ENCODE data around the gene CTNNA3.

The CTNNA3 gene

GRCh38 chr10:66102756-66103155, 1593.2 kb downstream of the CTNNA3 start:
- H3K27me3 ChIP-seq (ENCODE audit: control insufficient read depth in 1 of 2, insufficient read depth in 2 of 2, low read length in 2 of 2) = no peaks in the 10 kb centered on the region
- H3K9ac ChIP-seq (ENCODE audit: low read depth in 1 of 2, low read length in 2 of 2) = no peak overlapping the region
- H3K27ac ChIP-seq (ENCODE audit: low read depth, low read length) = no peak overlapping the region
- H3K4me3 ChIP-seq (ENCODE audit: low read depth in 1 of 2, low read length in 2 of 2) = no peak overlapping the region
- H3K9me3 ChIP-seq (ENCODE audit: control insufficient read depth in 1 of 2, low read length in 2 of 2) = no peaks in the 10 kb centered on the region
- no peaks in the 10 kb centered on the region for H3K4me1 ChIP-seq (ENCODE audit: control insufficient read depth in 1 of 2, insufficient read depth in 2 of 2, low read length in 2 of 2)
- H3K36me3 ChIP-seq (ENCODE audit: control insufficient read depth in 1 of 2, insufficient read depth in 2 of 2, low read length in 2 of 2) = no peaks in the 10 kb centered on the region

- Histone ChIP-seq H3K9me3 (ENCODE audit: control insufficient read depth in 1 of 2, low read length in 2 of 2) (no peaks in the 10 kb centered on the region), H3K4me1 (ENCODE audit: control insufficient read depth in 1 of 2, insufficient read depth in 2 of 2, low read length in 2 of 2) (no peaks in the 10 kb centered on the region), H3K9ac (ENCODE audit: low read depth in 1 of 2, low read length in 2 of 2) (no peak overlapping the region), H3K27ac (ENCODE audit: low read depth, low read length) (no peak overlapping the region), H3K4me3 (ENCODE audit: low read depth in 1 of 2, low read length in 2 of 2) (no peak overlapping the region), H3K36me3 (ENCODE audit: control insufficient read depth in 1 of 2, insufficient read depth in 2 of 2, low read length in 2 of 2) (no peaks in the 10 kb centered on the region), H3K27me3 (ENCODE audit: control insufficient read depth in 1 of 2, insufficient read depth in 2 of 2, low read length in 2 of 2) (no peaks in the 10 kb centered on the region)
Measured at GRCh38 chr10:66098595-66099480, 1597.2 kb downstream of the CTNNA3 start.

- H3K27ac ChIP-seq (ENCODE audit: low read depth, low read length) = no peak overlapping the region
- no peak overlapping the region for H3K9ac ChIP-seq (ENCODE audit: low read depth in 1 of 2, low read length in 2 of 2)
- no peaks in the 10 kb centered on the region for H3K36me3 ChIP-seq (ENCODE audit: control insufficient read depth in 1 of 2, insufficient read depth in 2 of 2, low read length in 2 of 2)
- H3K9me3 ChIP-seq (ENCODE audit: control insufficient read depth in 1 of 2, low read length in 2 of 2) = no peaks in the 10 kb centered on the region
- no peaks in the 10 kb centered on the region for H3K4me1 ChIP-seq (ENCODE audit: control insufficient read depth in 1 of 2, insufficient read depth in 2 of 2, low read length in 2 of 2)
- no peak overlapping the region for H3K4me3 ChIP-seq (ENCODE audit: low read depth in 1 of 2, low read length in 2 of 2)
- no peaks in the 10 kb centered on the region for H3K27me3 ChIP-seq (ENCODE audit: control insufficient read depth in 1 of 2, insufficient read depth in 2 of 2, low read length in 2 of 2)
Measured at GRCh38 chr10:66095610-66096009, 1600.4 kb downstream of the CTNNA3 start.

GRCh38 chr10:66085906-66086305, 1610.1 kb downstream of the CTNNA3 start:
- H3K9me3 ChIP-seq (ENCODE audit: control insufficient read depth in 1 of 2, low read length in 2 of 2) = peaks cover 2 to 3% of the 10 kb centered on the region in 2 donors
- no peak overlapping the region for H3K9ac ChIP-seq (ENCODE audit: low read depth in 1 of 2, low read length in 2 of 2)
- no peak overlapping the region for H3K27ac ChIP-seq (ENCODE audit: low read depth, low read length)
- no peaks in the 10 kb centered on the region for H3K36me3 ChIP-seq (ENCODE audit: control insufficient read depth in 1 of 2, insufficient read depth in 2 of 2, low read length in 2 of 2)
- H3K4me1 ChIP-seq (ENCODE audit: control insufficient read depth in 1 of 2, insufficient read depth in 2 of 2, low read length in 2 of 2) = no peaks in the 10 kb centered on the region
- H3K27me3 ChIP-seq (ENCODE audit: control insufficient read depth in 1 of 2, insufficient read depth in 2 of 2, low read length in 2 of 2) = no peaks in the 10 kb centered on the region
- H3K4me3 ChIP-seq (ENCODE audit: low read depth in 1 of 2, low read length in 2 of 2) = no peak overlapping the region

- Histone ChIP-seq H3K27ac (ENCODE audit: low read depth, low read length) (no peak overlapping the region), H3K27me3 (ENCODE audit: control insufficient read depth in 1 of 2, insufficient read depth in 2 of 2, low read length in 2 of 2) (no peaks in the 10 kb centered on the region), H3K4me1 (ENCODE audit: control insufficient read depth in 1 of 2, insufficient read depth in 2 of 2, low read length in 2 of 2) (no peaks in the 10 kb centered on the region), H3K9ac (ENCODE audit: low read depth in 1 of 2, low read length in 2 of 2) (no peak overlapping the region), H3K36me3 (ENCODE audit: control insufficient read depth in 1 of 2, insufficient read depth in 2 of 2, low read length in 2 of 2) (no peaks in the 10 kb centered on the region), H3K4me3 (ENCODE audit: low read depth in 1 of 2, low read length in 2 of 2) (no peak overlapping the region), H3K9me3 (ENCODE audit: control insufficient read depth in 1 of 2, low read length in 2 of 2) (peaks cover 0 to 5% of the 10 kb centered on the region in 2 donors)
Measured at GRCh38 chr10:66071907-66072306, 1624.1 kb downstream of the CTNNA3 start.

- no peak overlapping the region for H3K27ac ChIP-seq (ENCODE audit: low read depth, low read length)
- H3K4me3 ChIP-seq (ENCODE audit: low read depth in 1 of 2, low read length in 2 of 2) = no peak overlapping the region
- no peaks in the 10 kb centered on the region for H3K9me3 ChIP-seq (ENCODE audit: control insufficient read depth in 1 of 2, low read length in 2 of 2)
- H3K27me3 ChIP-seq (ENCODE audit: control insufficient read depth in 1 of 2, insufficient read depth in 2 of 2, low read length in 2 of 2) = no peaks in the 10 kb centered on the region
- H3K36me3 ChIP-seq (ENCODE audit: control insufficient read depth in 1 of 2, insufficient read depth in 2 of 2, low read length in 2 of 2) = no peaks in the 10 kb centered on the region
- no peaks in the 10 kb centered on the region for H3K4me1 ChIP-seq (ENCODE audit: control insufficient read depth in 1 of 2, insufficient read depth in 2 of 2, low read length in 2 of 2)
- no peak overlapping the region for H3K9ac ChIP-seq (ENCODE audit: low read depth in 1 of 2, low read length in 2 of 2)
Measured at GRCh38 chr10:66058594-66058993, 1637.4 kb downstream of the CTNNA3 start.

GRCh38 chr10:66049335-66049734, 1646.7 kb downstream of the CTNNA3 start:
- peaks cover 6 to 10% of the 10 kb centered on the region in 2 donors for H3K9me3 ChIP-seq (ENCODE audit: control insufficient read depth in 1 of 2, low read length in 2 of 2)
- H3K9ac ChIP-seq (ENCODE audit: low read depth in 1 of 2, low read length in 2 of 2) = no peak overlapping the region
- H3K27me3 ChIP-seq (ENCODE audit: control insufficient read depth in 1 of 2, insufficient read depth in 2 of 2, low read length in 2 of 2) = no peaks in the 10 kb centered on the region
- no peak overlapping the region for H3K27ac ChIP-seq (ENCODE audit: low read depth, low read length)
- H3K36me3 ChIP-seq (ENCODE audit: control insufficient read depth in 1 of 2, insufficient read depth in 2 of 2, low read length in 2 of 2) = no peaks in the 10 kb centered on the region
- H3K4me3 ChIP-seq (ENCODE audit: low read depth in 1 of 2, low read length in 2 of 2) = no peak overlapping the region
- H3K4me1 ChIP-seq (ENCODE audit: control insufficient read depth in 1 of 2, insufficient read depth in 2 of 2, low read length in 2 of 2) = no peaks in the 10 kb centered on the region

GRCh38 chr10:66045859-66046258, 1650.1 kb downstream of the CTNNA3 start:
- Histone ChIP-seq H3K36me3 (ENCODE audit: control insufficient read depth in 1 of 2, insufficient read depth in 2 of 2, low read length in 2 of 2) (no peaks in the 10 kb centered on the region), H3K9me3 (ENCODE audit: control insufficient read depth in 1 of 2, low read length in 2 of 2) (peaks cover 6 to 10% of the 10 kb centered on the region in 2 donors), H3K9ac (ENCODE audit: low read depth in 1 of 2, low read length in 2 of 2) (no peak overlapping the region), H3K27me3 (ENCODE audit: control insufficient read depth in 1 of 2, insufficient read depth in 2 of 2, low read length in 2 of 2) (no peaks in the 10 kb centered on the region), H3K4me3 (ENCODE audit: low read depth in 1 of 2, low read length in 2 of 2) (no peak overlapping the region), H3K4me1 (ENCODE audit: control insufficient read depth in 1 of 2, insufficient read depth in 2 of 2, low read length in 2 of 2) (no peaks in the 10 kb centered on the region), H3K27ac (ENCODE audit: low read depth, low read length) (no peak overlapping the region)

GRCh38 chr10:66041771-66042170, 1654.2 kb downstream of the CTNNA3 start:
- Histone ChIP-seq H3K9ac (ENCODE audit: low read depth in 1 of 2, low read length in 2 of 2) (no peak overlapping the region), H3K36me3 (ENCODE audit: control insufficient read depth in 1 of 2, insufficient read depth in 2 of 2, low read length in 2 of 2) (no peaks in the 10 kb centered on the region), H3K4me1 (ENCODE audit: control insufficient read depth in 1 of 2, insufficient read depth in 2 of 2, low read length in 2 of 2) (no peaks in the 10 kb centered on the region), H3K9me3 (ENCODE audit: control insufficient read depth in 1 of 2, low read length in 2 of 2) (peaks cover 6% of the 10 kb centered on the region in 2 donors), H3K27ac (ENCODE audit: low read depth, low read length) (no peak overlapping the region), H3K4me3 (ENCODE audit: low read depth in 1 of 2, low read length in 2 of 2) (no peak overlapping the region), H3K27me3 (ENCODE audit: control insufficient read depth in 1 of 2, insufficient read depth in 2 of 2, low read length in 2 of 2) (no peaks in the 10 kb centered on the region)

- no peak overlapping the region for H3K4me3 ChIP-seq (ENCODE audit: low read depth in 1 of 2, low read length in 2 of 2)
Measured at GRCh38 chr10:66038623-66039022, 1657.4 kb downstream of the CTNNA3 start.

More at GRCh38 chr10:66038623-66039022, 1657.4 kb downstream of the CTNNA3 start:
- Histone ChIP-seq H3K4me1 (ENCODE audit: control insufficient read depth in 1 of 2, insufficient read depth in 2 of 2, low read length in 2 of 2) (no peaks in the 10 kb centered on the region), H3K9ac (ENCODE audit: low read depth in 1 of 2, low read length in 2 of 2) (no peak overlapping the region), H3K27ac (ENCODE audit: low read depth, low read length) (no peak overlapping the region), H3K9me3 (ENCODE audit: control insufficient read depth in 1 of 2, low read length in 2 of 2) (no peaks in the 10 kb centered on the region), H3K36me3 (ENCODE audit: control insufficient read depth in 1 of 2, insufficient read depth in 2 of 2, low read length in 2 of 2) (no peaks in the 10 kb centered on the region), H3K27me3 (ENCODE audit: control insufficient read depth in 1 of 2, insufficient read depth in 2 of 2, low read length in 2 of 2) (no peaks in the 10 kb centered on the region)

All from duodenal mucosa (tissue), 2 donors.